Loucy (cell line): ENCODE data around the gene SULT2B1.

Experiments used
- H2AFZ ChIP-seq: fragments of 200-600 bp; sonication (generic); 2 replicates; pipeline ENCODE4 v1.6.0; 2016; ENCODE audit warnings: antibody characterized with exemption, mild to moderate bottlenecking, low read length, moderate library complexity
- H3F3A ChIP-seq: fragments of 200-600 bp; 2 replicates; pipeline ENCODE4 v1.6.0; 2016; ENCODE audit warnings: antibody characterized with exemption, low read depth, mild to moderate bottlenecking
- H3K27me3 ChIP-seq: fragments of 200-600 bp; sonication (generic); 2 replicates; pipeline ENCODE4 v1.6.1; 2014; ENCODE audit warnings: low read length, mild to moderate bottlenecking; ENCODE audit not compliant: insufficient read depth, poor library complexity, severe bottlenecking
- H3K36me3 ChIP-seq: fragments of 200-600 bp; sonication (generic); 2 replicates; pipeline ENCODE4 v1.6.1; 2016; ENCODE audit warnings: low read length; ENCODE audit not compliant: insufficient read depth
- H3K4me1 ChIP-seq: fragments of 200-600 bp; sonication (generic); 2 replicates; pipeline ENCODE4 v1.5.1; 2014; ENCODE audit warnings: low read length, mild to moderate bottlenecking; ENCODE audit not compliant: insufficient read depth, poor library complexity, severe bottlenecking
- H3K4me2 ChIP-seq: fragments of 200-600 bp; sonication (generic); 2 replicates; pipeline ENCODE4 v1.6.0; 2014; ENCODE audit warnings: antibody characterized with exemption, low read length, low read depth, mild to moderate bottlenecking; ENCODE audit not compliant: poor library complexity, severe bottlenecking
- H3K4me3 ChIP-seq: fragments of 200-600 bp; sonication (generic); 2 replicates; pipeline ENCODE4 v1.5.1; 2014; ENCODE audit warnings: low read length, mild to moderate bottlenecking, mixed read lengths; ENCODE audit not compliant: poor library complexity, severe bottlenecking
- H3K79me2 ChIP-seq: fragments of 200-600 bp; sonication (generic); 2 replicates; pipeline ENCODE4 v1.6.1; 2014; ENCODE audit warnings: low read length; ENCODE audit not compliant: insufficient read depth
- H3K9ac ChIP-seq: fragments of 200-600 bp; sonication (generic); 2 replicates; pipeline ENCODE4 v1.6.0; 2014; ENCODE audit warnings: mild to moderate bottlenecking, low read depth, low read length, moderate library complexity; ENCODE audit not compliant: poor library complexity, severe bottlenecking
- H3K9me2 ChIP-seq: fragments of 200-600 bp; sonication (generic); replicated peaks from 2 replicates; pipeline ENCODE4 v1.6.1; 2016; ENCODE audit warnings: low read depth, low read length, mixed read lengths
- H3K9me3 ChIP-seq: fragments of 200-600 bp; sonication (generic); 2 replicates; pipeline ENCODE4 v1.6.1; 2014; ENCODE audit warnings: mild to moderate bottlenecking, antibody characterized with exemption, low read length, low read depth; ENCODE audit not compliant: insufficient read depth
- H4K20me1 ChIP-seq: fragments of 200-600 bp; sonication (generic); 2 replicates; pipeline ENCODE4 v1.6.0; 2014; ENCODE audit warnings: antibody characterized with exemption, low read length, mild to moderate bottlenecking; ENCODE audit not compliant: insufficient read depth, poor library complexity, severe bottlenecking
- CTCF ChIP-seq: fragments of 200-600 bp; sonication (generic); conservative IDR thresholded peaks from 2 replicates; pipeline ENCODE4 v1.5.1; 2014; ENCODE audit warnings: mild to moderate bottlenecking, antibody characterized with exemption, low read length
- EZH2phosphoT487 ChIP-seq: fragments of 200-600 bp; IDR thresholded peaks from 2 replicates; pipeline ENCODE4 v1.6.1; 2018; ENCODE audit warnings: antibody characterized with exemption, mild to moderate bottlenecking, moderate library complexity, borderline replicate concordance

Gene SULT2B1

GRCh38 chr19:48624791-48625723 is 73.1 kb downstream of the SULT2B1 start:
- H3K9ac ChIP-seq: peak overlapping the region; percentile 76
- H3K4me2 ChIP-seq: peak overlapping the region; percentile 87
- H4K20me1 ChIP-seq: peaks cover 4% of the 10 kb centered on the region
- H3K4me3 ChIP-seq: peak overlapping the region; percentile 74
- no peaks in the 10 kb centered on the region for H3K36me3 ChIP-seq
- no peaks in the 10 kb centered on the region for H3K9me2 ChIP-seq
- no peaks in the 10 kb centered on the region for H3F3A ChIP-seq
- H3K79me2 ChIP-seq: peaks cover 14% of the 10 kb centered on the region
- no peaks in the 10 kb centered on the region for H3K9me3 ChIP-seq
- no peaks in the 10 kb centered on the region for H3K27me3 ChIP-seq
- H3K4me1 ChIP-seq: peaks cover 18% of the 10 kb centered on the region
- H2AFZ ChIP-seq: no peak overlapping the region
- TF ChIP-seq CTCF: no peak
- no peak for TF ChIP-seq EZH2phosphoT487

- Histone ChIP-seq H3K4me1 (peaks cover 14% of the 10 kb centered on the region), H3K27me3 (no peaks in the 10 kb centered on the region), H3K9ac (no peak overlapping the region), H3K36me3 (peaks cover 7% of the 10 kb centered on the region; the same call in 1 of the 2 replicates), H3K79me2 (peaks cover 7% of the 10 kb centered on the region; the same call in 1 of the 2 replicates), H3F3A (no peaks in the 10 kb centered on the region), H3K9me3 (no peaks in the 10 kb centered on the region), H2AFZ (no peak overlapping the region), H3K9me2 (no peaks in the 10 kb centered on the region), H3K4me2 (no peak overlapping the region), H4K20me1 (peaks cover 4% of the 10 kb centered on the region), H3K4me3 (no peak overlapping the region)
- TF ChIP-seq EZH2phosphoT487 (no peak), CTCF (no peak)
Measured at GRCh38 chr19:48625891-48626327, 73.9 kb downstream of the SULT2B1 start.

GRCh38 chr19:48627201-48627864 is 75.4 kb downstream of the SULT2B1 start:
- Histone ChIP-seq H3K79me2 (peaks cover 2% of the 10 kb centered on the region; the same call in 1 of the 2 replicates), H3K9me3 (no peaks in the 10 kb centered on the region), H4K20me1 (peaks cover 4% of the 10 kb centered on the region), H3K36me3 (peaks cover 12% of the 10 kb centered on the region; the same call in 1 of the 2 replicates), H3K27me3 (no peaks in the 10 kb centered on the region), H3F3A (no peaks in the 10 kb centered on the region), H3K4me1 (peaks cover 16% of the 10 kb centered on the region), H3K4me3 (no peak overlapping the region), H2AFZ (no peak overlapping the region), H3K9me2 (no peaks in the 10 kb centered on the region), H3K4me2 (no peak overlapping the region), H3K9ac (no peak overlapping the region)
- TF ChIP-seq EZH2phosphoT487 (no peak), CTCF (no peak)
